HEK293 (cell line): ENCODE measurements around the gene OR2H1.

Source experiments
- CTCF ChIA-PET: fragments of 350-600 bp; formaldehyde crosslinking; extraction: SDS; loops from one replicate; lab custom pipeline; 2021; ENCODE audit warnings: antibody characterized with exemption; lab: Yijun Ruan, JAX
- POLR2A ChIA-PET: fragments of 300-600 bp; formaldehyde crosslinking; extraction: SDS; loops from one replicate; lab custom pipeline; 2020; ENCODE audit warnings: antibody characterized with exemption, inconsistent platforms; lab: Yijun Ruan, JAX
- H3K27ac ChIP-seq: fragments of 200-500 bp; sonication (Bioruptor generic); 2 replicates; pipeline ENCODE4 v1.5.1; 2014; ENCODE audit warnings: low read depth, low read length, control low read depth, inconsistent platforms; ENCODE audit errors: extremely low read depth
- H3K36me3 ChIP-seq, 2 experiments: fragments of 200-500 bp in 1 of 2; sonication (Bioruptor generic) in 1 of 2; 1 replicate in 1 of 2; 2 replicates in 1 of 2; pipeline ENCODE4 v1.5.1; 2014 to 2017; ENCODE audit warnings: inconsistent platforms in 2 of 2, low read length in 2 of 2; ENCODE audit not compliant: control insufficient read depth in 2 of 2, insufficient read depth in 1 of 2
- H3K4me1 ChIP-seq: fragments of 200-500 bp; sonication (Bioruptor generic); 2 replicates; pipeline ENCODE4 v1.5.1; 2014; ENCODE audit warnings: mild to moderate bottlenecking, low read length, inconsistent platforms; ENCODE audit not compliant: control insufficient read depth, insufficient read depth
- H3K4me3 ChIP-seq: 2 replicates; pipeline ENCODE4 v1.5.1; 2011; ENCODE audit warnings: low read depth, mild to moderate bottlenecking, control low read depth, low read length, moderate library complexity
- H3K9me3 ChIP-seq: fragments of 200-500 bp; sonication (Bioruptor generic); 2 replicates; pipeline ENCODE4 v1.5.1; 2014; ENCODE audit warnings: low read depth, low read length, inconsistent platforms; ENCODE audit not compliant: control insufficient read depth, insufficient read depth
- BCL11B ChIP-seq: fragments of 450-650 bp; formaldehyde crosslinking; IDR thresholded peaks from 2 replicates; pipeline ENCODE4 v1.5.1; 2016; ENCODE audit warnings: low read depth, missing biosample characterization, missing genetic modification characterization
- GLI4 ChIP-seq: fragments of 450-650 bp; formaldehyde crosslinking; IDR thresholded peaks from 2 replicates; pipeline ENCODE4 v1.5.1; 2016; ENCODE audit warnings: missing biosample characterization, missing genetic modification characterization
- IKZF3 ChIP-seq: fragments of 450-650 bp; IDR thresholded peaks from 2 replicates; pipeline ENCODE4 v1.5.0; 2018; ENCODE audit warnings: missing biosample characterization, mild to moderate bottlenecking, missing genetic modification characterization, moderate library complexity
- MYNN ChIP-seq: fragments of 450-650 bp; formaldehyde crosslinking; IDR thresholded peaks from 2 replicates; pipeline ENCODE4 v1.5.1; 2016; ENCODE audit warnings: missing biosample characterization, missing genetic modification characterization, borderline replicate concordance
- PRDM10 ChIP-seq: fragments of 450-650 bp; formaldehyde crosslinking; IDR thresholded peaks from 2 replicates; pipeline ENCODE4 v1.5.1; 2016; ENCODE audit warnings: missing biosample characterization, missing genetic modification characterization
- PRDM4 ChIP-seq: fragments of 450-650 bp; formaldehyde crosslinking; IDR thresholded peaks from 2 replicates; pipeline ENCODE4 v1.5.1; 2017; ENCODE audit warnings: missing biosample characterization, missing genetic modification characterization
- SETDB1 ChIP-seq: IDR thresholded peaks from one replicate; pipeline ENCODE4 v1.6.1; 2017; ENCODE audit warnings: mild to moderate bottlenecking, low read length, moderate library complexity, mixed read lengths; ENCODE audit not compliant: insufficient read length
- SP3 ChIP-seq: fragments of 450-650 bp; formaldehyde crosslinking; IDR thresholded peaks from 2 replicates; pipeline ENCODE4 v1.5.1; 2016; ENCODE audit warnings: missing biosample characterization, missing genetic modification characterization
- ZFP41 ChIP-seq: fragments of 450-650 bp; formaldehyde crosslinking; IDR thresholded peaks from 2 replicates; pipeline ENCODE4 v1.5.1; 2016; ENCODE audit warnings: missing biosample characterization, missing genetic modification characterization, borderline replicate concordance
- ZNF16 ChIP-seq: fragments of 450-650 bp; formaldehyde crosslinking; IDR thresholded peaks from 2 replicates; pipeline ENCODE4 v1.5.1; 2016; ENCODE audit warnings: low read depth, missing biosample characterization, missing genetic modification characterization
- ZNF174 ChIP-seq: fragments of 450-650 bp; formaldehyde crosslinking; IDR thresholded peaks from 2 replicates; pipeline ENCODE4 v1.5.0; 2017; ENCODE audit warnings: missing biosample characterization, mild to moderate bottlenecking, missing genetic modification characterization
- ZNF24 ChIP-seq: fragments of 450-650 bp; formaldehyde crosslinking; IDR thresholded peaks from 2 replicates; pipeline ENCODE4 v1.5.1; 2016; ENCODE audit warnings: missing biosample characterization, missing genetic modification characterization
- ZNF341 ChIP-seq: fragments of 450-650 bp; formaldehyde crosslinking; IDR thresholded peaks from 2 replicates; pipeline ENCODE4; 2016; ENCODE audit warnings: low read depth, missing biosample characterization, missing genetic modification characterization
- ZNF416 ChIP-seq: fragments of 450-650 bp; formaldehyde crosslinking; IDR thresholded peaks from 2 replicates; pipeline ENCODE4 v1.5.1; 2016; ENCODE audit warnings: missing biosample characterization, missing genetic modification characterization
- ZNF571 ChIP-seq: fragments of 450-650 bp; formaldehyde crosslinking; IDR thresholded peaks from 2 replicates; pipeline ENCODE4 v1.5.0; 2017; ENCODE audit warnings: missing biosample characterization, missing genetic modification characterization
- ZNF580 ChIP-seq: fragments of 450-650 bp; formaldehyde crosslinking; IDR thresholded peaks from 2 replicates; pipeline ENCODE4 v1.5.1; 2016; ENCODE audit warnings: missing biosample characterization, missing genetic modification characterization
- ZNF658 ChIP-seq: fragments of 450-650 bp; formaldehyde crosslinking; IDR thresholded peaks from 2 replicates; pipeline ENCODE4; 2016; ENCODE audit warnings: missing biosample characterization, missing genetic modification characterization
- ZNF785 ChIP-seq: fragments of 450-650 bp; formaldehyde crosslinking; IDR thresholded peaks from 2 replicates; pipeline ENCODE4 v1.5.1; 2016; ENCODE audit warnings: missing biosample characterization, missing genetic modification characterization
- ZNF791 ChIP-seq: fragments of 450-650 bp; formaldehyde crosslinking; IDR thresholded peaks from 2 replicates; pipeline ENCODE4 v1.5.1; 2016; ENCODE audit warnings: missing biosample characterization, missing genetic modification characterization
- ZNF792 ChIP-seq: fragments of 450-650 bp; formaldehyde crosslinking; IDR thresholded peaks from 2 replicates; pipeline ENCODE4 v1.5.1; 2016; ENCODE audit warnings: missing biosample characterization, missing genetic modification characterization
- ZNF830 ChIP-seq: fragments of 450-650 bp; IDR thresholded peaks from 2 replicates; pipeline ENCODE4 v1.5.0; 2018; ENCODE audit warnings: missing biosample characterization, missing genetic modification characterization, low read depth, mild to moderate bottlenecking, moderate library complexity
- ZSCAN18 ChIP-seq: fragments of 450-650 bp; formaldehyde crosslinking; IDR thresholded peaks from 2 replicates; pipeline ENCODE4 v1.5.1; 2016; ENCODE audit warnings: missing biosample characterization, missing genetic modification characterization

Gene OR2H1

GRCh38 chr6:29477923-29478450, 21.0 kb downstream of the OR2H1 start:
- CTCF ChIA-PET: interaction anchor here (0.8 kb wide), 1 partner anchor 111 kb away, joined by 3 read pairs; no protein-coding TSS in a partner anchor
- TF ChIP-seq SP3 (tag by site-specific recombination): no peak
- no peak for TF ChIP-seq ZNF16 (tag by site-specific recombination)
- TF ChIP-seq ZNF571 (tag by site-specific recombination): no peak

GRCh38 chr6:29478740-29479139, 21.8 kb downstream of the OR2H1 start:
- Histone ChIP-seq H3K4me3 (no peak overlapping the region), H3K9me3 (no peaks in the 10 kb centered on the region), H3K27ac (no peak overlapping the region), H3K36me3 (no peaks in the 10 kb centered on the region), H3K4me1 (no peaks in the 10 kb centered on the region)
- TF ChIP-seq ZNF658 (tag by site-specific recombination): no peak
- no peak for TF ChIP-seq PRDM10 (tag by site-specific recombination)
- no peak for TF ChIP-seq ZNF341 (tag by site-specific recombination)
- TF ChIP-seq ZNF830: no peak
- TF ChIP-seq BCL11B (tag by site-specific recombination): no peak
- TF ChIP-seq SETDB1: no peak
- no peak for TF ChIP-seq ZFP41 (tag by site-specific recombination)
- TF ChIP-seq IKZF3: no peak
- TF ChIP-seq ZNF785: no peak
- no peak for TF ChIP-seq MYNN (tag by site-specific recombination)
- no peak for TF ChIP-seq ZSCAN18 (tag by site-specific recombination)
- TF ChIP-seq ZNF580: no peak
- no peak for TF ChIP-seq ZNF792 (tag by site-specific recombination)
- CTCF ChIA-PET: interaction anchor here (0.6 kb wide), 1 partner anchor 12 kb away, joined by 4 read pairs; no protein-coding TSS in a partner anchor
- POLR2A ChIA-PET: no interaction called here

More at GRCh38 chr6:29477923-29478450, 21.0 kb downstream of the OR2H1 start:
- no peak overlapping the region for H3K4me3 ChIP-seq
- no peaks in the 10 kb centered on the region for H3K4me1 ChIP-seq
- H3K9me3 ChIP-seq: no peaks in the 10 kb centered on the region
- no peak overlapping the region for H3K27ac ChIP-seq
- POLR2A ChIA-PET: no interaction called here
- H3K36me3 ChIP-seq: no peaks in the 10 kb centered on the region

GRCh38 chr6:29479560-29479959, 22.6 kb downstream of the OR2H1 start:
- H3K4me1 ChIP-seq: no peaks in the 10 kb centered on the region
- no peak overlapping the region for H3K27ac ChIP-seq
- ChIA-PET CTCF (interaction anchor here (0.6 kb wide), 1 partner anchor 13 kb away, joined by 4 read pairs; no protein-coding TSS in a partner anchor), POLR2A (no interaction called here)
- H3K4me3 ChIP-seq: no peak overlapping the region
- H3K9me3 ChIP-seq: no peaks in the 10 kb centered on the region
- no peaks in the 10 kb centered on the region for H3K36me3 ChIP-seq
- TF ChIP-seq PRDM4 (tag by site-specific recombination) (no peak), ZNF174 (tag by site-specific recombination) (no peak), IKZF3 (no peak), ZFP41 (tag by site-specific recombination) (no peak), ZNF416 (tag by site-specific recombination) (no peak), ZNF24 (tag by site-specific recombination) (no peak), ZSCAN18 (tag by site-specific recombination) (no peak), ZNF791 (tag by site-specific recombination) (no peak), GLI4 (no peak)
